ENCODE data around the gene OGFOD2. TPM values are rescaled to one million over a fixed set of nuclear protein-coding genes. Genes with fewer than 3 reads are reported as not detected.
A peak's percentile ranks its signal among the peaks of the same experiment; 100 is the strongest.

The OGFOD2 gene
- total and polyA plus RNA-seq, 2 of the 13 experiments (the other 11 are each of a cell fraction or from before 2014, with no cell fraction given): 13.2 to 14.6 TPM

GRCh38 chr12:122984612-122985337 is 9.7 kb downstream of the OGFOD2 start (continued):
- TF ChIP-seq NONO (IDR thresholded peaks at IDR 0.05): no peak
- TF ChIP-seq NONO (CRISPR knock-in tag; conservative IDR thresholded peaks at IDR 0.05): no peak; the same call in 1 of the 2 replicates
- TF ChIP-seq NKX3-1 (CRISPR knock-in tag; IDR thresholded peaks at IDR 0.05): no peak
- no peak for TF ChIP-seq EZH2 (conservative IDR thresholded peaks at IDR 0.05; ENCODE audit: low read depth, low read length)
- no peak for TF ChIP-seq ADNP (CRISPR knock-in tag; IDR thresholded peaks at IDR 0.05)
- TF ChIP-seq KIAA2018 (CRISPR knock-in tag; IDR thresholded peaks at IDR 0.05; ENCODE audit: borderline replicate concordance): no peak; the same call in 1 of the 2 replicates
- TF ChIP-seq ZNF496 (CRISPR knock-in tag; IDR thresholded peaks at IDR 0.05; ENCODE audit: insufficient replicate concordance): no peak
- peak; percentile 94 for TF ChIP-seq ZNF205 (CRISPR knock-in tag; IDR thresholded peaks at IDR 0.05)
- TF ChIP-seq KAT2B (IDR thresholded peaks at IDR 0.05; ENCODE audit: borderline replicate concordance, low read depth, low read length): no peak
- TF ChIP-seq ATF7-NPFF (CRISPR knock-in tag; IDR thresholded peaks at IDR 0.05; ENCODE audit: low read depth): 0 out of 2 replicates have a peak, but pooled peaks have one; percentile 35
- TF ChIP-seq ZNF691 (CRISPR knock-in tag; IDR thresholded peaks at IDR 0.05; ENCODE audit: borderline replicate concordance, low read depth): no peak
- TF ChIP-seq CC2D1A (CRISPR knock-in tag; IDR thresholded peaks at IDR 0.05): no peak
- TF ChIP-seq ZNF772 (CRISPR knock-in tag; IDR thresholded peaks at IDR 0.05): no peak; the same call in 1 of the 2 replicates
- no peak for TF ChIP-seq PAWR (CRISPR knock-in tag; IDR thresholded peaks at IDR 0.05; ENCODE audit: borderline replicate concordance)
- TF ChIP-seq HDAC2 (CRISPR knock-in tag; IDR thresholded peaks at IDR 0.05): peak; percentile 75; the same call in 1 of the 2 replicates
- TF ChIP-seq MXD3 (CRISPR knock-in tag; IDR thresholded peaks at IDR 0.05): peak; percentile 64
- peak; percentile 89 for TF ChIP-seq ZNF292 (CRISPR knock-in tag; IDR thresholded peaks at IDR 0.05; ENCODE audit: borderline replicate concordance, low read depth)
- TF ChIP-seq FOXO4 (CRISPR knock-in tag; conservative IDR thresholded peaks at IDR 0.05): no peak
- peak; percentile 99 for TF ChIP-seq ELF1 (CRISPR knock-in tag; IDR thresholded peaks at IDR 0.05)

Measured in HepG2 (cell line).